ENCODE measurements around the gene DNAH1.

Gene DNAH1

GRCh38 chr3:52406791-52407510 is 90.8 kb downstream of the DNAH1 start:
- DNase-seq: no peak

- DNase-seq: no peak
Observed at GRCh38 chr3:52407779-52408178, 91.7 kb downstream of the DNAH1 start.

GRCh38 chr3:52408466-52408865 is 92.3 kb downstream of the DNAH1 start:
- no peak for DNase-seq

GRCh38 chr3:52415800-52416199 is 99.7 kb downstream of the DNAH1 start:
- no peak for DNase-seq

GRCh38 chr3:52420388-52420787 is 104.3 kb downstream of the DNAH1 start:
- DNase-seq: no peak

GRCh38 chr3:52422669-52423068 is 106.5 kb downstream of the DNAH1 start:
- DNase-seq: no peak

- DNase-seq: no peak
Observed at GRCh38 chr3:52423173-52423572, 107.1 kb downstream of the DNAH1 start.

- peak; percentile 22 for DNase-seq
Observed at GRCh38 chr3:52428151-52429005, 112.3 kb downstream of the DNAH1 start.

GRCh38 chr3:52429031-52429430 is 112.9 kb downstream of the DNAH1 start:
- no peak for DNase-seq

- no peak for DNase-seq
Observed at GRCh38 chr3:52429779-52430415, 113.8 kb downstream of the DNAH1 start.

GRCh38 chr3:52430416-52430810 is 114.3 kb downstream of the DNAH1 start:
- no peak for DNase-seq

GRCh38 chr3:52431459-52432223 is 115.5 kb downstream of the DNAH1 start:
- no peak for DNase-seq

- DNase-seq: no peak
Observed at GRCh38 chr3:52432225-52432624, 116.1 kb downstream of the DNAH1 start.

GRCh38 chr3:52432691-52433141 is 116.6 kb downstream of the DNAH1 start:
- DNase-seq: no peak

GRCh38 chr3:52433328-52433995 is 117.3 kb downstream of the DNAH1 start:
- no peak for DNase-seq

- DNase-seq: no peak
Observed at GRCh38 chr3:52433996-52434479, 117.9 kb downstream of the DNAH1 start.

GRCh38 chr3:52434491-52435115 is 118.5 kb downstream of the DNAH1 start:
- no peak for DNase-seq

GRCh38 chr3:52435246-52436101 is 119.4 kb downstream of the DNAH1 start:
- DNase-seq: no peak

GRCh38 chr3:52436500-52437149 is 120.5 kb downstream of the DNAH1 start:
- no peak for DNase-seq
